Right renal pelvis (tissue), 4 donors: ENCODE data around the gene PRSS57. TPM values are rescaled to one million over a fixed set of nuclear protein-coding genes. Genes with fewer than 3 reads are reported as not detected.
"Not testable (repeated sequence)": the region's sequence is repeated elsewhere in the genome, so short reads cannot be mapped to it uniquely, and the experiment has no call there.

Experiments
- DNase-seq, 4 donors: peaks; one replicate each; pipeline ENCODE4 v3.0.0-alpha.2; 2013; ENCODE audit warnings: low read depth in 4 of 4, low spot score in 3 of 4, missing footprints in 1 of 4
- polyA plus RNA-seq, 4 donors: library from polyadenylated mRNA; unstranded; fragments of 120-200 nt; gene quantifications; one replicate each; pipeline ENCODE4 v1.2.1, GENCODE V29; 2013; ENCODE audit not compliant: insufficient read length in 4 of 4

Gene PRSS57
- polyA plus RNA-seq, 4 donors, result 0.17 to 0.48 (median 0.37) TPM

GRCh38 chr19:698529-698928 is 3.3 kb upstream of the PRSS57 start:
- not testable (repeated sequence) for DNase-seq

- DNase-seq, result no peak
Measured at GRCh38 chr19:694481-695351, 536 bp downstream of the PRSS57 start.

GRCh38 chr19:690203-690602 is 5.0 kb downstream of the PRSS57 start:
- DNase-seq, result no peak

- no peak for DNase-seq
Measured at GRCh38 chr19:688992-689391, 6.3 kb downstream of the PRSS57 start.

GRCh38 chr19:688214-688613 is 7.0 kb downstream of the PRSS57 start:
- DNase-seq, result no peak

- no peak for DNase-seq
Measured at GRCh38 chr19:687569-688166, 7.6 kb downstream of the PRSS57 start.

- DNase-seq, result no peak
Measured at GRCh38 chr19:686589-687297, 8.5 kb downstream of the PRSS57 start.

GRCh38 chr19:685454-685931 is 9.8 kb downstream of the PRSS57 start:
- no peak for DNase-seq

GRCh38 chr19:682678-683320 is 12.5 kb downstream of the PRSS57 start:
- DNase-seq, result no peak

- DNase-seq, result no peak
Measured at GRCh38 chr19:681029-682019, 13.9 kb downstream of the PRSS57 start.

- DNase-seq, result peak; percentile 91 to 94 (median 94)
Measured at GRCh38 chr19:680287-681028, 14.8 kb downstream of the PRSS57 start.

GRCh38 chr19:679418-680286 is 15.6 kb downstream of the PRSS57 start:
- no peak for DNase-seq

- no peak for DNase-seq
Measured at GRCh38 chr19:678791-679388, 16.4 kb downstream of the PRSS57 start.

- DNase-seq, result no peak
Measured at GRCh38 chr19:677601-678436, 17.4 kb downstream of the PRSS57 start.

- no peak for DNase-seq
Measured at GRCh38 chr19:677201-677600, 18.1 kb downstream of the PRSS57 start.

GRCh38 chr19:676339-677105 is 18.7 kb downstream of the PRSS57 start, which contains the start of gene FSTL3:
Gene FSTL3 (plus strand): TSS chr19:676392. CDS start chr19:676424, 32 bp downstream.
- DNase-seq, result no peak
